IPS DF 6.9 (cell line): ENCODE measurements around the gene TNFRSF18.

ENCODE experiments used
- DNase-seq: peaks from one replicate; pipeline ENCODE4 v3.0.0-alpha.2; 2013; ENCODE audit warnings: low read depth, low spot score
- H3K27ac ChIP-seq: one replicate; pipeline ENCODE4 v1.5.1; 2013; ENCODE audit warnings: low read length, control low read depth
- H3K27me3 ChIP-seq: 2 replicates; pipeline ENCODE4 v1.6.1; 2013; ENCODE audit warnings: mild to moderate bottlenecking, low read length; ENCODE audit not compliant: control insufficient read depth, insufficient read depth
- H3K36me3 ChIP-seq: 2 replicates; pipeline ENCODE4 v1.6.1; 2013; ENCODE audit warnings: low read length; ENCODE audit not compliant: control insufficient read depth, insufficient read depth
- H3K4me1 ChIP-seq: 2 replicates; pipeline ENCODE4 v1.6.1; 2013; ENCODE audit warnings: low read length; ENCODE audit not compliant: control insufficient read depth, insufficient read depth
- H3K4me3 ChIP-seq: 2 replicates; pipeline ENCODE4 v1.5.1; 2013; ENCODE audit warnings: mild to moderate bottlenecking, low read length
- H3K9me3 ChIP-seq: 2 replicates; pipeline ENCODE4 v1.6.1; 2013; ENCODE audit warnings: low read length, inconsistent platforms; ENCODE audit not compliant: control insufficient read depth, insufficient read depth
- WGBS: extraction: QIAGEN DNeasy Blood & Tissue Kit; methylation state at CpG from one replicate; pipeline ENCODE4 v1.1.7; 2013; ENCODE audit warnings: mixed read lengths, missing lambda C conversion rate; ENCODE audit not compliant: insufficient read length, insufficient coverage; 5-methylcytosine and 5-hydroxymethylcytosine counted together

TNFRSF18 gene

GRCh38 chr1:1208713-1209433 is 2.5 kb upstream of the TNFRSF18 start:
- Histone ChIP-seq H3K4me1 (peaks cover 7% of the 10 kb centered on the region), H3K27me3 (no peaks in the 10 kb centered on the region; the same call in 1 of the 2 replicates), H3K27ac (no peak overlapping the region), H3K9me3 (no peaks in the 10 kb centered on the region), H3K36me3 (no peaks in the 10 kb centered on the region; the same call in 1 of the 2 replicates), H3K4me3 (no peak overlapping the region)
- WGBS, result no CpG with 5 or more reads among the region's 38 CpGs
- no peak for DNase-seq

GRCh38 chr1:1207571-1207892 is 1.1 kb upstream of the TNFRSF18 start:
- no CpG with 5 or more reads among the region's 11 CpGs for WGBS
- no peak overlapping the region for H3K27ac ChIP-seq
- no peaks in the 10 kb centered on the region; the same call in 1 of the 2 replicates for H3K36me3 ChIP-seq
- no peaks in the 10 kb centered on the region for H3K9me3 ChIP-seq
- no peak overlapping the region for H3K4me3 ChIP-seq
- H3K4me1 ChIP-seq, result peaks cover 7% of the 10 kb centered on the region
- no peak for DNase-seq
- no peaks in the 10 kb centered on the region; the same call in 1 of the 2 replicates for H3K27me3 ChIP-seq

- WGBS, result no CpG with 5 or more reads among the region's 19 CpGs
- Histone ChIP-seq H3K9me3 (no peaks in the 10 kb centered on the region), H3K36me3 (no peaks in the 10 kb centered on the region; the same call in 1 of the 2 replicates), H3K4me3 (no peak overlapping the region), H3K4me1 (peaks cover 7% of the 10 kb centered on the region), H3K27ac (no peak overlapping the region), H3K27me3 (no peaks in the 10 kb centered on the region; the same call in 1 of the 2 replicates)
- DNase-seq, result no peak
Measured at GRCh38 chr1:1206966-1207531, 657 bp upstream of the TNFRSF18 start.

GRCh38 chr1:1205769-1206375 is 520 bp downstream of the TNFRSF18 start:
- Histone ChIP-seq H3K27me3 (no peaks in the 10 kb centered on the region; the same call in 1 of the 2 replicates), H3K27ac (no peak overlapping the region), H3K4me1 (peaks cover 7% of the 10 kb centered on the region), H3K36me3 (no peaks in the 10 kb centered on the region; the same call in 1 of the 2 replicates), H3K9me3 (no peaks in the 10 kb centered on the region), H3K4me3 (peak overlapping the region; percentile 42; the same call in 1 of the 2 replicates)
- DNase-seq, result no peak
- no CpG with 5 or more reads among the region's 31 CpGs for WGBS

GRCh38 chr1:1204998-1205768 is 1.2 kb downstream of the TNFRSF18 start:
- Histone ChIP-seq H3K36me3 (no peaks in the 10 kb centered on the region; the same call in 1 of the 2 replicates), H3K9me3 (no peaks in the 10 kb centered on the region), H3K27me3 (no peaks in the 10 kb centered on the region; the same call in 1 of the 2 replicates), H3K4me3 (no peak overlapping the region), H3K4me1 (peaks cover 10% of the 10 kb centered on the region), H3K27ac (no peak overlapping the region)
- no CpG with 5 or more reads among the region's 19 CpGs for WGBS
- DNase-seq, result no peak

GRCh38 chr1:1204425-1204920 is 1.9 kb downstream of the TNFRSF18 start:
- H3K36me3 ChIP-seq, result no peaks in the 10 kb centered on the region; the same call in 1 of the 2 replicates
- no peak overlapping the region for H3K4me3 ChIP-seq
- DNase-seq, result no peak
- H3K27ac ChIP-seq, result no peak overlapping the region
- peaks cover 10% of the 10 kb centered on the region for H3K4me1 ChIP-seq
- H3K27me3 ChIP-seq, result no peaks in the 10 kb centered on the region; the same call in 1 of the 2 replicates
- H3K9me3 ChIP-seq, result no peaks in the 10 kb centered on the region
- no CpG with 5 or more reads among the region's 8 CpGs for WGBS

GRCh38 chr1:1203561-1204424 is 2.6 kb downstream of the TNFRSF18 start:
- no peak for DNase-seq
- H3K27me3 ChIP-seq, result no peaks in the 10 kb centered on the region; the same call in 1 of the 2 replicates
- H3K9me3 ChIP-seq, result no peaks in the 10 kb centered on the region
- H3K4me3 ChIP-seq, result no peak overlapping the region
- peaks cover 10% of the 10 kb centered on the region for H3K4me1 ChIP-seq
- no peak overlapping the region for H3K27ac ChIP-seq
- WGBS, result no CpG with 5 or more reads among the region's 49 CpGs
- no peaks in the 10 kb centered on the region; the same call in 1 of the 2 replicates for H3K36me3 ChIP-seq

GRCh38 chr1:1202831-1203560 is 3.4 kb downstream of the TNFRSF18 start:
- no peak for DNase-seq
- Histone ChIP-seq H3K9me3 (no peaks in the 10 kb centered on the region), H3K27me3 (no peaks in the 10 kb centered on the region; the same call in 1 of the 2 replicates), H3K4me3 (no peak overlapping the region), H3K4me1 (peaks cover 10% of the 10 kb centered on the region), H3K36me3 (no peaks in the 10 kb centered on the region; the same call in 1 of the 2 replicates), H3K27ac (no peak overlapping the region)
- no CpG with 5 or more reads among the region's 27 CpGs for WGBS
